NT2/D1 (cell line): Measurements from ENCODE around the gene SQSTM1.
A peak's percentile ranks its signal among the peaks of the same experiment; 100 is the strongest.

Source experiments
- DNase-seq: peaks from one replicate; pipeline ENCODE4 v3.0.0-alpha.2; 2011; ENCODE audit warnings: low read depth, low spot score
- H3K27me3 ChIP-seq: 2 replicates; pipeline ENCODE4 v1.6.0; 2011; ENCODE audit warnings: mild to moderate bottlenecking; ENCODE audit not compliant: insufficient read length, insufficient read depth
- H3K36me3 ChIP-seq: 2 replicates; pipeline ENCODE4 v1.6.1; 2011; ENCODE audit warnings: mild to moderate bottlenecking, low read length, mixed read lengths; ENCODE audit not compliant: insufficient read depth, insufficient read length
- H3K4me1 ChIP-seq: 2 replicates; pipeline ENCODE4 v1.5.1; 2011; ENCODE audit not compliant: insufficient read depth, insufficient read length
- H3K4me3 ChIP-seq: 2 replicates; pipeline ENCODE4 v1.5.1; 2011; ENCODE audit warnings: low read depth; ENCODE audit not compliant: insufficient read length
- H3K9ac ChIP-seq: 2 replicates; pipeline ENCODE4 v1.6.0; 2011; ENCODE audit warnings: low read depth; ENCODE audit not compliant: insufficient read length
- H3K9me3 ChIP-seq: 2 replicates; pipeline ENCODE4 v1.5.1; 2011; ENCODE audit warnings: mild to moderate bottlenecking, low read length; ENCODE audit not compliant: insufficient read depth
- SUZ12 ChIP-seq: IDR thresholded peaks from 2 replicates; pipeline ENCODE4 v1.6.1; 2011; ENCODE audit not compliant: insufficient read length, insufficient read depth; ENCODE audit errors: extremely low read depth
- YY1 ChIP-seq: IDR thresholded peaks from 2 replicates; pipeline ENCODE4 v1.6.1; 2011; ENCODE audit not compliant: insufficient read length, insufficient read depth
- ZNF274 ChIP-seq: IDR thresholded peaks from 2 replicates; pipeline ENCODE4 v1.6.1; 2011; ENCODE audit warnings: mild to moderate bottlenecking, low read depth, low read length

The SQSTM1 gene

GRCh38 chr5:179839328-179840256 lies 18.9 kb downstream of the SQSTM1 start:
- Histone ChIP-seq H3K9me3 (no peaks in the 10 kb centered on the region), H3K9ac (no peak overlapping the region), H3K4me1 (peaks cover 6% of the 10 kb centered on the region), H3K27me3 (no peaks in the 10 kb centered on the region), H3K4me3 (no peak overlapping the region), H3K36me3 (peaks cover 65% of the 10 kb centered on the region)
- TF ChIP-seq SUZ12 = no peak
- TF ChIP-seq ZNF274 = no peak
- TF ChIP-seq YY1 = no peak
- DNase-seq = no peak

GRCh38 chr5:179840321-179840720 lies 19.6 kb downstream of the SQSTM1 start:
- H3K9me3 ChIP-seq = no peaks in the 10 kb centered on the region
- H3K4me1 ChIP-seq = peaks cover 6% of the 10 kb centered on the region
- no peak for DNase-seq
- H3K36me3 ChIP-seq = peaks cover 65% of the 10 kb centered on the region
- no peak overlapping the region for H3K4me3 ChIP-seq
- no peak overlapping the region for H3K9ac ChIP-seq
- no peak for TF ChIP-seq YY1
- TF ChIP-seq ZNF274 = no peak
- TF ChIP-seq SUZ12 = no peak
- H3K27me3 ChIP-seq = no peaks in the 10 kb centered on the region

- peaks cover 68% of the 10 kb centered on the region for H3K36me3 ChIP-seq
- H3K9me3 ChIP-seq = peaks cover 3% of the 10 kb centered on the region; the same call in 1 of the 2 replicates
- peaks cover 6% of the 10 kb centered on the region for H3K4me1 ChIP-seq
- TF ChIP-seq YY1 = no peak
- no peak for TF ChIP-seq SUZ12
- no peak for TF ChIP-seq ZNF274
- no peak overlapping the region for H3K9ac ChIP-seq
- DNase-seq = no peak
- H3K4me3 ChIP-seq = no peak overlapping the region
- H3K27me3 ChIP-seq = no peaks in the 10 kb centered on the region
Observed at GRCh38 chr5:179840766-179841165, 20.1 kb downstream of the SQSTM1 start.

GRCh38 chr5:179841621-179842020 lies 20.9 kb downstream of the SQSTM1 start:
- H3K9ac ChIP-seq = no peak overlapping the region
- peaks cover 2% of the 10 kb centered on the region for H3K4me1 ChIP-seq
- no peak for DNase-seq
- peaks cover 64% of the 10 kb centered on the region for H3K36me3 ChIP-seq
- H3K27me3 ChIP-seq = no peaks in the 10 kb centered on the region
- no peak overlapping the region for H3K4me3 ChIP-seq
- no peak for TF ChIP-seq YY1
- no peak for TF ChIP-seq SUZ12
- TF ChIP-seq ZNF274 = no peak
- peaks cover 5% of the 10 kb centered on the region; the same call in 1 of the 2 replicates for H3K9me3 ChIP-seq

GRCh38 chr5:179852993-179853547 lies 32.4 kb downstream of the SQSTM1 start:
- DNase-seq = no peak

GRCh38 chr5:179854356-179854755 lies 33.7 kb downstream of the SQSTM1 start:
- Histone ChIP-seq H3K4me1 (no peaks in the 10 kb centered on the region), H3K27me3 (no peaks in the 10 kb centered on the region), H3K9me3 (no peaks in the 10 kb centered on the region), H3K9ac (no peak overlapping the region), H3K4me3 (no peak overlapping the region), H3K36me3 (peaks cover 40% of the 10 kb centered on the region)
- DNase-seq = no peak
- TF ChIP-seq SUZ12 (no peak), ZNF274 (no peak), YY1 (no peak)

More at GRCh38 chr5:179852993-179853547, 32.4 kb downstream of the SQSTM1 start:
- TF ChIP-seq YY1 (no peak), ZNF274 (no peak), SUZ12 (no peak)
- no peaks in the 10 kb centered on the region for H3K9me3 ChIP-seq
- H3K9ac ChIP-seq = no peak overlapping the region
- H3K4me3 ChIP-seq = no peak overlapping the region
- no peaks in the 10 kb centered on the region for H3K4me1 ChIP-seq
- H3K36me3 ChIP-seq = peaks cover 48% of the 10 kb centered on the region
- no peaks in the 10 kb centered on the region for H3K27me3 ChIP-seq

GRCh38 chr5:179858241-179858585 lies 37.5 kb downstream of the SQSTM1 start:
- peaks cover 18% of the 10 kb centered on the region for H3K36me3 ChIP-seq
- H3K4me3 ChIP-seq = peak overlapping the region; percentile 73
- DNase-seq = no peak
- no peaks in the 10 kb centered on the region for H3K4me1 ChIP-seq
- peaks cover 5% of the 10 kb centered on the region; the same call in 1 of the 2 replicates for H3K9me3 ChIP-seq
- H3K27me3 ChIP-seq = no peaks in the 10 kb centered on the region
- H3K9ac ChIP-seq = peak overlapping the region; percentile 90
- TF ChIP-seq SUZ12 (no peak), ZNF274 (no peak), YY1 (no peak)
